Measurements from ENCODE around the gene RSF1.
"Not testable (repeated sequence)": the region's sequence is repeated elsewhere in the genome, so short reads cannot be mapped to it uniquely, and the experiment has no call there.

GRCh38 chr11:77857906-77858457, 37.5 kb upstream of the RSF1 start:
- not testable (repeated sequence) for TF ChIP-seq CTCF, POLR2AphosphoS5 (IDR thresholded peaks at IDR 0.05)
